Ovary (tissue), 9 donors: ENCODE measurements around the gene SPECC1. TPM values are rescaled to one million over a fixed set of nuclear protein-coding genes. Genes with fewer than 3 reads are reported as not detected.

Source experiments
- DNase-seq, 5 donors: peaks; one replicate each; pipeline ENCODE4 v3.0.0-alpha.2; 2019 to 2020
- H3K27ac ChIP-seq, 2 donors: fragments of 200-600 bp; one replicate each; pipeline versions ENCODE4 v1.5.1 to v1.8.0; 2019 to 2022
- H3K27me3 ChIP-seq: fragments of 200-600 bp; one replicate; pipeline ENCODE4 v1.8.0; 2022
- H3K36me3 ChIP-seq: fragments of 200-600 bp; sonication (generic); one replicate; pipeline ENCODE4 v1.5.1; 2019
- H3K4me1 ChIP-seq: one replicate; pipeline ENCODE4 v1.8.1; 2013; ENCODE audit warnings: mild to moderate bottlenecking, moderate library complexity; ENCODE audit not compliant: insufficient read depth
- H3K4me3 ChIP-seq: fragments of 200-600 bp; sonication (generic); one replicate; pipeline ENCODE4 v1.5.1; 2017
- H3K9me3 ChIP-seq, 2 donors: fragments of 200-600 bp in 1 of 2; sonication (generic) in 1 of 2; one replicate each; pipeline versions ENCODE4 v1.5.1 to v1.8.1; 2013 to 2019; ENCODE audit warnings: mild to moderate bottlenecking in 1 of 2, moderate library complexity in 1 of 2
- EP300 ChIP-seq: sonication (generic); formaldehyde crosslinking; IDR thresholded peaks from one replicate; pipeline ENCODE4 v1.6.1; 2017; ENCODE audit warnings: antibody characterized with exemption
- POLR2A ChIP-seq: fragments of 450-650 bp; IDR thresholded peaks from one replicate; pipeline ENCODE4 v1.6.1; 2017; ENCODE audit warnings: antibody characterized with exemption, mild to moderate bottlenecking, moderate library complexity
- WGBS, 3 donors: extraction: QIAGEN DNeasy Blood & Tissue Kit in 1 of 3; methylation state at CpG; one replicate each; pipeline versions ENCODE4 v1.1.5 to v1.1.7; 2013 to 2017; 5-methylcytosine and 5-hydroxymethylcytosine counted together
- intact Hi-C, 4 donors: fragments of 100-400 bp; cut with DNase I; formaldehyde crosslinking; loops; one replicate each; pipeline versions ENCODE4 v1.11.0 to v1.15.1; 2022 to 2023
- polyA plus RNA-seq, 2 donors: library from polyadenylated mRNA; stranded (reverse); fragments of 200-250 nt in 1 of 2; fragments of 350-450 nt in 1 of 2; fragmentation: Illumina TruSeq in 1 of 2; extraction: RNeasy Lipid Tissue Mini Kit (QIAGEN cat#74804) in 1 of 2; gene quantifications; one replicate each; pipeline ENCODE4 v1.2.3, GENCODE V29; 2013 to 2014
- total RNA-seq, 7 donors: library from RNA; depleted of rRNA in 2 of 7; stranded (reverse); fragments of >200 nt in 2 of 7; fragmentation: NEBNext Ultra II Directional in 3 of 7; extraction: Animal tissue kit (Norgen Biotek cat#: 25700) in 3 of 7; gene quantifications; one replicate each; pipeline versions ENCODE4 v1.1.0 to v1.2.4, GENCODE V29; 2016 to 2023
- TF ChIP-seq, protein P1 (sequence below), 3 donors: fragments of 450-650 bp in 2 of 3; fragments of 200-600 bp in 1 of 3; IDR thresholded peaks; one replicate each; pipeline versions ENCODE4 v1.5.1 to v1.8.0; 2016 to 2022; ENCODE audit warnings: antibody characterized with exemption in 3 of 3, mild to moderate bottlenecking in 1 of 3
- donor health status: DM: no; HTN: no; CAD: no; lungs with moderate emphysema.
- donor health status: DM: no; HTN: no; CAD: no.
- donor health status: Bipolar disorder and iron deficiency.
- donor health status: DM: yes; HTN: yes; CAD: no.
- donor health status: DM: no; HTN: no; CAD: no.
- donor health status: DM: yes; HTN: yes; CAD: no.

SPECC1 gene
- total and polyA plus RNA-seq, 9 donors, result 34.7 to 86.5 (median 66.1) TPM

DNA sequence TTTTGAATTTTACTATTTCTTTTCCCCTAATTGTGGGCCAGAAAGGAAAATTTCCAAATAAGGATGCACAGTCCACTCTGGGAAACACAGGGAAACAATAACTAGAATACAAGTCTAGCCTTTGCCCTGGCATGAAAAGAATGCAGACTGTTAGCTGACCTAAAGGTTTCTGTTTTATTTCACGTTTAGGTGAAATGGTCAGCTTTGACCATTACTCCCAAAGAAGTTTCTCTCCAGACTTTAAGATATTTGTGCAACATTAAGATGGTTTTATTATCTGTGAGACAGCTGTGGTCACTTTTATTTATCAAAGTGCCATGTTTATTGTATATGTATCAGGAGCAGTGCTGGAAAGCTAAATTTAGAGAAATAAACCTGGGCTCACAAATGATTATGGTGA, 163.9 kb downstream of the SPECC1 start:
- intact Hi-C loops, result no loop called here
- H3K9me3 ChIP-seq, result no peaks in the 10 kb centered on the region
- 0 to 5% (median 3%) methylated on average over 1 of the region's 1 CpG for WGBS, 3 donors
- no peaks in the 10 kb centered on the region for H3K27me3 ChIP-seq
- H3K36me3 ChIP-seq, result no peaks in the 10 kb centered on the region
- H3K27ac ChIP-seq, result no peak overlapping the region
- H3K4me3 ChIP-seq, result no peak overlapping the region
- no peak for DNase-seq
- peaks cover 26% of the 10 kb centered on the region for H3K4me1 ChIP-seq
- TF ChIP-seq EP300 (no peak), POLR2A (no peak)
- TF ChIP-seq, protein P1, sequence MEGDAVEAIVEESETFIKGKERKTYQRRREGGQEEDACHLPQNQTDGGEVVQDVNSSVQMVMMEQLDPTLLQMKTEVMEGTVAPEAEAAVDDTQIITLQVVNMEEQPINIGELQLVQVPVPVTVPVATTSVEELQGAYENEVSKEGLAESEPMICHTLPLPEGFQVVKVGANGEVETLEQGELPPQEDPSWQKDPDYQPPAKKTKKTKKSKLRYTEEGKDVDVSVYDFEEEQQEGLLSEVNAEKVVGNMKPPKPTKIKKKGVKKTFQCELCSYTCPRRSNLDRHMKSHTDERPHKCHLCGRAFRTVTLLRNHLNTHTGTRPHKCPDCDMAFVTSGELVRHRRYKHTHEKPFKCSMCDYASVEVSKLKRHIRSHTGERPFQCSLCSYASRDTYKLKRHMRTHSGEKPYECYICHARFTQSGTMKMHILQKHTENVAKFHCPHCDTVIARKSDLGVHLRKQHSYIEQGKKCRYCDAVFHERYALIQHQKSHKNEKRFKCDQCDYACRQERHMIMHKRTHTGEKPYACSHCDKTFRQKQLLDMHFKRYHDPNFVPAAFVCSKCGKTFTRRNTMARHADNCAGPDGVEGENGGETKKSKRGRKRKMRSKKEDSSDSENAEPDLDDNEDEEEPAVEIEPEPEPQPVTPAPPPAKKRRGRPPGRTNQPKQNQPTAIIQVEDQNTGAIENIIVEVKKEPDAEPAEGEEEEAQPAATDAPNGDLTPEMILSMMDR (IDR thresholded peaks at IDR 0.05), result no peak

DNA sequence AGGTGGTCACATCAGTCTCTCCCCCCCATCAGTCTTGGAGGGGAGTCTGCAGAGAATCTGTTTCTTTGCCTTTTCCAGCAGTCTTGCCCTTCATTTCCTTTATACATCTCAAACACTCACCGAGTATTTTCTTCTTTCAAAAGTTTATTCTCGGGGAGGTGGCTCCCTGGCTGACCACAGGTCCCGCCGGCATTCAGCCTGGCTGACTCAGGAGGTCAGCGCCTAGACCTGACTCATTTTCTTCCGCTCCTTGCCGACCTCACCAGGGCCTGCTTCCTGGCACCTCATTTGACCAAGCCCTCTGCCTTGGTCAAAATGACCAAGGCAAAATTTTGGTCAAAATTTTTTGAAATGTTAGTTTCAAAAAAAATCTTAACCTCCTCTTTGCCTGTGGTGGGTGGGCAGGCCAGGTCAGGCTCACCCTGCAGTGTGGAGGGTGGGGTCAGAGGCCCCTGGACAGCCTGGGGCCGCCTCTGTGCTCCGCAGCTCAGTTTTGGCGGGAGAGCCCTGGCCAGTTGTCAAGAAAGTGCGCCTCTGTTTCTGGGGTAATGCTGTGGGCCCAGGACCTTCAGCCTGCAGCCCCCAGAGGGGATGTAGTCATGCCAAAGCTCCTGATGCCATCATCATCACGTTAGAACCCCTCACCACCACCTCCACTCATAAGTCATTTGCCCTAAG, 165.6 kb downstream of the SPECC1 start:
- H3K36me3 ChIP-seq, result no peaks in the 10 kb centered on the region
- H3K4me3 ChIP-seq, result no peak overlapping the region
- TF ChIP-seq EP300, result no peak
- TF ChIP-seq, protein P1 (IDR thresholded peaks at IDR 0.05), result no peak
- no peak for TF ChIP-seq POLR2A
- intact Hi-C loops, result no loop called here
- DNase-seq, result no peak
- peaks cover 29% of the 10 kb centered on the region for H3K4me1 ChIP-seq
- H3K27ac ChIP-seq, result no peak overlapping the region
- WGBS, 3 donors, result 81 to 86% (median 85%) methylated on average over 12 of the region's 12 CpGs
- H3K27me3 ChIP-seq, result no peaks in the 10 kb centered on the region
- H3K9me3 ChIP-seq, result no peaks in the 10 kb centered on the region

DNA sequence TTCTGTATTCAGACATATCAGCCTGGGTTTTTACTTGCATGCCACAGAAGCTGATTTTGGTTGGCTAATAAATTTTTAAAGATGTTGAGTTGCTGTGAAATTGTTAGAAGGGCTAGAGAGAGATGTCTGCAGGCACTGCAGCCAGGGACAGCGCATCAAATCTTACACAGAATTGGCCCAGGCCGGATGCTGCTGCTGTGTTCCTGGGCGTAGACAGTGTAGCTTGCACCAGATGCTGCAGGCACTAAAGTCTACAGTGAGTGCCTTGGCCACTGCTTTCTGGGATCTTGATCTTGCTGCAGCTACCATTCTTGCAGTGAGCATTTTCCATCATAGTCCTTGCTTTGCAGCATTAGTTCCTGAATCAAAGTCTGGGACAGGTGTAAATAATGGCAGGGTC, 169.9 kb downstream of the SPECC1 start:
- Histone ChIP-seq H3K27ac (no peak overlapping the region), H3K27me3 (no peaks in the 10 kb centered on the region), H3K9me3 (no peaks in the 10 kb centered on the region), H3K4me3 (no peak overlapping the region), H3K4me1 (peaks cover 10% of the 10 kb centered on the region), H3K36me3 (no peaks in the 10 kb centered on the region)
- TF ChIP-seq, protein P1 (IDR thresholded peaks at IDR 0.05), result no peak
- no peak for TF ChIP-seq POLR2A
- no peak for TF ChIP-seq EP300
- intact Hi-C loops, result no loop called here
- WGBS, 3 donors, result 65 to 86% (median 83%) methylated on average over 3 of the region's 3 CpGs
- no peak for DNase-seq

DNA sequence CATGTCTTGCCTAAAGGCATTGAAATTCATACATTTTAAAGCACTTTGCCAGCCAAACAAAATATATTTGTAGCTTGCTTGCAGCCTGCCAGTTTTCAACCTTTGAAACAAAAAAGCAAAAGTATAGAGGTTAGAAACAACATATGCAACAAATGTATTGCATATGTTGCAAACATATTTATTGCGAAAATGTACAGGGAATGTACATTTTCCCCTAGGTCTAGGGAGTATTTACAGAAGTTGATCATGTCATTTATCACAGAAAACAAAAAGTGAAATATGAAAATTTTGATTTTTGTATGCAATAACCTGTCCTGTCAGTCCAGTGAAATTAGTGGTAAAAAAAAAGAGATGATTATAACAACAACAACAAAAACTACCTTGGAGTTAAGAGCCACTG, 171.5 kb downstream of the SPECC1 start:
- TF ChIP-seq, protein P1 (IDR thresholded peaks at IDR 0.05), result no peak
- TF ChIP-seq POLR2A (no peak), EP300 (no peak)

More for the DNA sequence above, 171.5 kb downstream of the SPECC1 start:
- no peaks in the 10 kb centered on the region for H3K27me3 ChIP-seq
- WGBS, 3 donors, result 89 to 99% (median 98%) methylated on average over 1 of the region's 1 CpG
- H3K27ac ChIP-seq, result no peak overlapping the region
- peaks cover 5% of the 10 kb centered on the region for H3K4me1 ChIP-seq
- no peaks in the 10 kb centered on the region for H3K36me3 ChIP-seq
- no peak for DNase-seq
- H3K9me3 ChIP-seq, result no peaks in the 10 kb centered on the region
- intact Hi-C loops, result no loop called here
- no peak overlapping the region for H3K4me3 ChIP-seq
